Measurements from ENCODE around the gene ZNF778. TPM values are rescaled to one million over a fixed set of nuclear protein-coding genes. Genes with fewer than 3 reads are reported as not detected.

Gene ZNF778
- total RNA-seq, 1 experiment from 2014 or later: 16.4 TPM

- no peaks in the 10 kb centered on the region for H3K79me2 ChIP-seq (ENCODE audit: insufficient read depth, low read length)
- H4K91ac ChIP-seq (ENCODE audit: insufficient read length, low read depth, low read length): no peak overlapping the region
- no peak overlapping the region for H2AFZ ChIP-seq (ENCODE audit: low read length)
- H3K4me2 ChIP-seq (ENCODE audit: insufficient read depth, insufficient read length, low read length): no peak overlapping the region
- H3K4me3 Mint-ChIP-seq: no peak overlapping the region; a peak in 1 of 5 replicates
- no peak overlapping the region for H3K56ac ChIP-seq (ENCODE audit: insufficient read length, low read depth, low read length)
- no peaks in the 10 kb centered on the region for H3K79me1 ChIP-seq (ENCODE audit: insufficient read depth, low read depth, low read length, poor library complexity, severe bottlenecking)
- H2BK12ac ChIP-seq (ENCODE audit: insufficient read length, low read depth, low read length): no peak overlapping the region
- peak; percentile 15 for DNase-seq
- no peaks in the 10 kb centered on the region for H3K36me3 Mint-ChIP-seq (ENCODE audit: insufficient read depth in 1 of 3, low read depth in 3 of 3)
- H3K9me3 ChIP-seq (ENCODE audit: control insufficient read depth, low read depth, low read length): no peaks in the 10 kb centered on the region
- H3K27ac ChIP-seq (ENCODE audit: insufficient read length, low read depth, low read length): no peak overlapping the region
- H3K27me3 Mint-ChIP-seq (ENCODE audit: low read depth): peaks cover 32% of the 10 kb centered on the region
- H4K8ac ChIP-seq (replicated peaks; ENCODE audit: insufficient read length, low read depth, low read length): no peak overlapping the region
- no peak overlapping the region for H2AK5ac ChIP-seq (ENCODE audit: insufficient read length, low read length)
- no peak for TF ChIP-seq CTCF (conservative IDR thresholded peaks at IDR 0.05)
- no peak overlapping the region for H3K14ac ChIP-seq (ENCODE audit: insufficient read depth, low read length)
- no peaks in the 10 kb centered on the region for H4K20me1 ChIP-seq (ENCODE audit: control insufficient read depth, insufficient read depth, insufficient read length)
- no peaks in the 10 kb centered on the region; the same call in 1 of the 2 replicates for H3K27me3 ChIP-seq (ENCODE audit: insufficient read depth, low read length)
- no peaks in the 10 kb centered on the region for H3K4me1 ChIP-seq (ENCODE audit: insufficient read depth, low read length)
- no peak overlapping the region for H3K9ac ChIP-seq (ENCODE audit: extremely low read depth, insufficient read length, low read length)
- H3K23ac ChIP-seq (ENCODE audit: insufficient read length, low read depth, low read length): no peak overlapping the region
- no peak overlapping the region for H2BK5ac ChIP-seq (ENCODE audit: insufficient read length, low read length)
- no peak overlapping the region for H2BK15ac ChIP-seq (ENCODE audit: low read depth, low read length)
- H3K18ac ChIP-seq (ENCODE audit: insufficient read length, low read depth, low read length): no peak overlapping the region
- H2BK120ac ChIP-seq (ENCODE audit: low read depth, low read length, poor library complexity, severe bottlenecking): no peak overlapping the region
- no peak overlapping the region for H3T11ph ChIP-seq (ENCODE audit: low read length)
- peaks cover 5% of the 10 kb centered on the region for H3K23me2 ChIP-seq (ENCODE audit: insufficient read length, low read depth, low read length, poor library complexity, severe bottlenecking)
- H4K5ac ChIP-seq (ENCODE audit: insufficient read length, low read depth, low read length): no peak overlapping the region
- peaks cover 5% of the 10 kb centered on the region in 2 experiments; a peak in 2 of 5 replicates for H3K9me3 Mint-ChIP-seq
- no CpG with 5 or more reads among the region's 14 CpGs for WGBS (ENCODE audit: extremely low coverage, insufficient read length, low lambda C conversion rate)
- no peaks in the 10 kb centered on the region for H3K4me1 Mint-ChIP-seq
- no peak overlapping the region for H2BK20ac ChIP-seq (ENCODE audit: low read depth, low read length, poor library complexity, severe bottlenecking)
- H3K4ac ChIP-seq (ENCODE audit: low read depth, low read length): no peak overlapping the region
- no peak overlapping the region for H3K27ac Mint-ChIP-seq
These were observed 28.0 kb upstream of the ZNF778 start for GRCh38 chr16:89189358-89190025.
